Adipocyte (in vitro differentiated cells): ENCODE results near the gene ANKRD24.

Experiments used
- DNase-seq: peaks from one replicate; pipeline ENCODE4 v3.0.0-alpha.2; 2015; ENCODE audit warnings: low read depth
- H3K27me3 ChIP-seq: replicated peaks from 2 replicates; pipeline ENCODE4 v1.7.0; 2013; ENCODE audit warnings: mild to moderate bottlenecking, low read length, moderate library complexity; ENCODE audit not compliant: control insufficient read depth, insufficient read depth
- H3K36me3 ChIP-seq: 2 replicates; pipeline ENCODE4 v1.7.0; 2013; ENCODE audit warnings: low read length, mild to moderate bottlenecking, moderate library complexity; ENCODE audit not compliant: control insufficient read depth, insufficient read depth, severe bottlenecking
- H3K4me1 ChIP-seq: 2 replicates; pipeline ENCODE4 v1.7.0; 2013; ENCODE audit warnings: mild to moderate bottlenecking, low read length, moderate library complexity; ENCODE audit not compliant: control insufficient read depth, insufficient read depth
- H3K4me3 ChIP-seq: 2 replicates; pipeline ENCODE4 v1.7.0; 2013; ENCODE audit warnings: mild to moderate bottlenecking, low read length, moderate library complexity
- H3K9ac ChIP-seq: 2 replicates; pipeline ENCODE4 v1.7.0; 2013; ENCODE audit warnings: mild to moderate bottlenecking, low read length, moderate library complexity
- H3K9me3 ChIP-seq: 2 replicates; pipeline ENCODE4 v1.7.0; 2013; ENCODE audit warnings: mild to moderate bottlenecking, low read length, moderate library complexity; ENCODE audit not compliant: control insufficient read depth

ANKRD24 gene

GRCh38 chr19:4174895-4175668, 7.4 kb upstream of the ANKRD24 start:
- peaks cover 12% of the 10 kb centered on the region for H3K27me3 ChIP-seq
- H3K4me1 ChIP-seq = no peaks in the 10 kb centered on the region
- DNase-seq = no peak
- no peaks in the 10 kb centered on the region for H3K9me3 ChIP-seq
- no peak overlapping the region for H3K9ac ChIP-seq
- no peak overlapping the region for H3K4me3 ChIP-seq
- H3K36me3 ChIP-seq = peaks cover 23% of the 10 kb centered on the region

GRCh38 chr19:4175669-4175931, 6.9 kb upstream of the ANKRD24 start:
- no peak overlapping the region for H3K9ac ChIP-seq
- H3K9me3 ChIP-seq = no peaks in the 10 kb centered on the region
- no peaks in the 10 kb centered on the region for H3K4me1 ChIP-seq
- H3K27me3 ChIP-seq = peaks cover 12% of the 10 kb centered on the region
- DNase-seq = no peak
- no peak overlapping the region for H3K4me3 ChIP-seq
- H3K36me3 ChIP-seq = peaks cover 24% of the 10 kb centered on the region

GRCh38 chr19:4177146-4177545, 5.3 kb upstream of the ANKRD24 start:
- no peak overlapping the region for H3K9ac ChIP-seq
- peaks cover 24% of the 10 kb centered on the region for H3K36me3 ChIP-seq
- no peaks in the 10 kb centered on the region for H3K9me3 ChIP-seq
- no peak overlapping the region for H3K4me3 ChIP-seq
- peaks cover 8% of the 10 kb centered on the region for H3K4me1 ChIP-seq
- no peak for DNase-seq
- H3K27me3 ChIP-seq = peaks cover 3% of the 10 kb centered on the region

- peaks cover 24% of the 10 kb centered on the region for H3K36me3 ChIP-seq
- H3K9ac ChIP-seq = no peak overlapping the region
- no peaks in the 10 kb centered on the region for H3K9me3 ChIP-seq
- no peak overlapping the region for H3K4me3 ChIP-seq
- DNase-seq = no peak
- no peaks in the 10 kb centered on the region for H3K27me3 ChIP-seq
- peaks cover 12% of the 10 kb centered on the region for H3K4me1 ChIP-seq
These were observed 3.5 kb upstream of the ANKRD24 start for GRCh38 chr19:4178990-4179389.

- Histone ChIP-seq H3K27me3 (no peaks in the 10 kb centered on the region), H3K4me3 (peak overlapping the region; percentile 96), H3K4me1 (peaks cover 12% of the 10 kb centered on the region), H3K36me3 (peaks cover 15% of the 10 kb centered on the region), H3K9ac (peak overlapping the region; percentile 29), H3K9me3 (no peaks in the 10 kb centered on the region)
- no peak for DNase-seq
These were observed 1.4 kb upstream of the ANKRD24 start for GRCh38 chr19:4181053-4181508.

GRCh38 chr19:4183967-4184717, 1.7 kb downstream of the ANKRD24 start:
- Histone ChIP-seq H3K9me3 (no peaks in the 10 kb centered on the region), H3K27me3 (no peaks in the 10 kb centered on the region), H3K9ac (no peak overlapping the region), H3K4me1 (peaks cover 17% of the 10 kb centered on the region), H3K4me3 (no peak overlapping the region), H3K36me3 (peaks cover 10% of the 10 kb centered on the region)
- DNase-seq = no peak

- no peaks in the 10 kb centered on the region for H3K9me3 ChIP-seq
- peaks cover 17% of the 10 kb centered on the region for H3K4me1 ChIP-seq
- no peak for DNase-seq
- H3K27me3 ChIP-seq = no peaks in the 10 kb centered on the region
- no peak overlapping the region for H3K4me3 ChIP-seq
- no peak overlapping the region for H3K9ac ChIP-seq
- peaks cover 4% of the 10 kb centered on the region for H3K36me3 ChIP-seq
These were observed 2.3 kb downstream of the ANKRD24 start for GRCh38 chr19:4184718-4185352.

GRCh38 chr19:4185413-4186086, 3.1 kb downstream of the ANKRD24 start:
- no peak overlapping the region for H3K9ac ChIP-seq
- H3K9me3 ChIP-seq = no peaks in the 10 kb centered on the region
- no peak for DNase-seq
- no peaks in the 10 kb centered on the region for H3K36me3 ChIP-seq
- no peak overlapping the region for H3K4me3 ChIP-seq
- H3K27me3 ChIP-seq = no peaks in the 10 kb centered on the region
- H3K4me1 ChIP-seq = peaks cover 17% of the 10 kb centered on the region

GRCh38 chr19:4186087-4186993, 3.9 kb downstream of the ANKRD24 start:
- no peaks in the 10 kb centered on the region for H3K9me3 ChIP-seq
- no peaks in the 10 kb centered on the region for H3K27me3 ChIP-seq
- H3K4me3 ChIP-seq = no peak overlapping the region
- H3K4me1 ChIP-seq = peaks cover 12% of the 10 kb centered on the region
- DNase-seq = peak; percentile 87
- H3K9ac ChIP-seq = peak overlapping the region; percentile 56
- H3K36me3 ChIP-seq = no peaks in the 10 kb centered on the region

- Histone ChIP-seq H3K4me1 (peaks cover 9% of the 10 kb centered on the region), H3K36me3 (no peaks in the 10 kb centered on the region), H3K9me3 (no peaks in the 10 kb centered on the region), H3K4me3 (no peak overlapping the region), H3K27me3 (no peaks in the 10 kb centered on the region), H3K9ac (no peak overlapping the region)
- DNase-seq = no peak
These were observed 5.0 kb downstream of the ANKRD24 start for GRCh38 chr19:4187313-4188122.
